NCI-H187 treated with DMSO at 0.1 percent for 48 hours (cell line): ENCODE data around the gene YKT6.

Experiments used
- DNase-seq: peaks from one replicate; lab custom pipeline; 2025; lab: John Stamatoyannopoulos, UW

YKT6 gene

GRCh38 chr7:44259547-44260457, 59.0 kb downstream of the YKT6 start:
- no peak for DNase-seq

GRCh38 chr7:44261240-44261639, 60.5 kb downstream of the YKT6 start:
- DNase-seq, result no peak

- DNase-seq, result no peak
Measured at GRCh38 chr7:44262031-44262430, 61.3 kb downstream of the YKT6 start.

- no peak for DNase-seq
Measured at GRCh38 chr7:44263326-44264082, 62.7 kb downstream of the YKT6 start.
